AG08395 (cell line): ENCODE data around the gene METTL17.

Experiments
- DNase-seq: peaks from one replicate; pipeline ENCODE4 v3.0.0; 2012; ENCODE audit warnings: mixed read lengths, low spot score

The METTL17 gene

GRCh38 chr14:21043387-21043973 is 53.7 kb downstream of the METTL17 start:
- DNase-seq = no peak

GRCh38 chr14:21043974-21044618 is 54.3 kb downstream of the METTL17 start:
- DNase-seq = no peak
